GM12872 (cell line): ENCODE results near the gene ZG16.

Experiments
- CTCF ChIP-seq: IDR thresholded peaks from 3 replicates; pipeline ENCODE4 v1.5.1; 2011; ENCODE audit warnings: low read depth, mild to moderate bottlenecking, low read length, moderate library complexity; ENCODE audit not compliant: insufficient read depth

Gene ZG16

GRCh38 chr16:29815793-29816693 is 38.0 kb downstream of the ZG16 start, which contains the start of gene PAGR1:
Gene PAGR1 (plus strand): TSS chr16:29816152. CDS start chr16:29816526, 374 bp downstream.
- peak; percentile 92 for TF ChIP-seq CTCF

GRCh38 chr16:29816694-29817441 is 38.8 kb downstream of the ZG16 start:
- TF ChIP-seq CTCF: peak; percentile 43; the same call in 1 of the 3 replicates

- no peak for TF ChIP-seq CTCF
These were observed 40.0 kb downstream of the ZG16 start for GRCh38 chr16:29818082-29818481.

GRCh38 chr16:29819506-29819905 is 41.5 kb downstream of the ZG16 start:
- TF ChIP-seq CTCF: no peak

GRCh38 chr16:29820271-29820701 is 42.2 kb downstream of the ZG16 start, which contains the start of gene MVP:
Gene MVP (plus strand): TSS chr16:29820462. CDS start chr16:29830550, 10,088 bp downstream.
- no peak for TF ChIP-seq CTCF

- no peak for TF ChIP-seq CTCF
These were observed 42.9 kb downstream of the ZG16 start for GRCh38 chr16:29820730-29821642.

GRCh38 chr16:29821643-29822115 is 43.6 kb downstream of the ZG16 start:
- no peak for TF ChIP-seq CTCF
